GM12878 (cell line): ENCODE data around the gene AHCYL2. TPM values are rescaled to one million over a fixed set of nuclear protein-coding genes. Genes with fewer than 3 reads are reported as not detected.

Experiments
- ATAC-seq: fragments of 200-7000 bp; cut with Tn5 transposase; 3 replicates; pipeline ENCODE4 v1.9.1; 2020; ENCODE audit warnings: mild to moderate bottlenecking, moderate library complexity
- BruUV-seq: library from RNA; stranded (reverse); fragments of 400-500 nt; replicated peaks from 2 replicates; lab custom pipeline; 2021; lab: Mats Ljungman, UMichigan
- CTCF ChIA-PET: fragments of 300-600 bp; sonication (Branson Sonifier 250); formaldehyde crosslinking; extraction: SDS; loops from one replicate; lab custom pipeline; 2021; ENCODE audit warnings: inconsistent platforms; lab: Yijun Ruan, JAX
- POLR2A ChIA-PET: fragments of 350-600 bp; formaldehyde crosslinking; extraction: SDS; loops from one replicate; lab custom pipeline; 2021; ENCODE audit warnings: inconsistent platforms; lab: Charles Lee
- RAD21 ChIA-PET: fragments of 300-600 bp; sonication (Branson Sonifier 250); formaldehyde crosslinking; loops from one replicate; lab custom pipeline; 2023; ENCODE audit warnings: antibody characterized with exemption; ENCODE audit not compliant: unreplicated experiment; lab: Charles Lee
- SMC1A ChIA-PET: fragments of 300-600 bp; sonication (Branson Sonifier 250); formaldehyde crosslinking; loops from one replicate; lab custom pipeline; 2023; ENCODE audit not compliant: unreplicated experiment, uncharacterized antibody; lab: Charles Lee
- DNase-seq: peaks from one replicate; pipeline ENCODE4 v3.0.0-alpha.2; 2011; ENCODE audit warnings: low read depth, low spot score
- FAIRE-seq: peaks from 3 replicates; lab custom pipeline; 2011; peaks lifted over from hg19 to GRCh38; lab: Jason Lieb, UNC
- H2AFZ ChIP-seq: 2 replicates; pipeline ENCODE4 v1.6.0; 2011; ENCODE audit warnings: low read depth, low read length, control low read depth; ENCODE audit not compliant: control insufficient read depth
- H3K27ac ChIP-seq: 2 replicates; pipeline ENCODE4 v1.5.1; 2011; ENCODE audit warnings: control low read depth; ENCODE audit not compliant: control insufficient read depth, insufficient read depth
- H3K27me3 ChIP-seq, 2 experiments: replicated peaks in 1 of 2; 2 replicates each; pipeline versions ENCODE4 v1.6.0 to v1.6.1; 2011; ENCODE audit warnings: low read length in 1 of 2; ENCODE audit not compliant: control insufficient read depth in 2 of 2, insufficient read depth in 2 of 2
- H3K36me3 ChIP-seq, 2 experiments: 2 replicates each; pipeline ENCODE4 v1.5.1; 2011; ENCODE audit warnings: low read length in 1 of 2; ENCODE audit not compliant: control insufficient read depth in 2 of 2, insufficient read depth in 2 of 2
- H3K4me1 ChIP-seq: 2 replicates; pipeline ENCODE4 v1.6.1; 2011; ENCODE audit warnings: mild to moderate bottlenecking, low read length, moderate library complexity, mixed read lengths; ENCODE audit not compliant: control insufficient read depth, insufficient read depth
- H3K4me2 ChIP-seq: 2 replicates; pipeline ENCODE4 v1.6.0; 2011; ENCODE audit warnings: control low read depth; ENCODE audit not compliant: control insufficient read depth, insufficient read depth
- H3K4me3 ChIP-seq: fragments of 200-600 bp; sonication (generic); 2 replicates; pipeline ENCODE4 v1.5.1; 2016
- H3K79me2 ChIP-seq: 2 replicates; pipeline ENCODE4 v1.6.0; 2011; ENCODE audit warnings: low read length; ENCODE audit not compliant: control insufficient read depth, insufficient read depth
- H3K9ac ChIP-seq: 2 replicates; pipeline ENCODE4 v1.8.0; 2011; ENCODE audit warnings: low read length, control low read depth, mixed read lengths; ENCODE audit not compliant: control insufficient read depth, insufficient read depth
- H3K9me3 ChIP-seq: replicated peaks from 3 replicates; pipeline ENCODE4 v1.5.1; 2011; ENCODE audit warnings: mild to moderate bottlenecking, low read length; ENCODE audit not compliant: control insufficient read depth, insufficient read depth
- H4K20me1 ChIP-seq: 2 replicates; pipeline ENCODE4 v1.6.0; 2011; ENCODE audit not compliant: control insufficient read depth, insufficient read depth
- ELK1 ChIP-seq: IDR thresholded peaks from 2 replicates; pipeline ENCODE4 v1.6.1; 2012; ENCODE audit warnings: low read depth, low read length, improper control_type of control experiment
- JUND ChIP-seq: IDR thresholded peaks from 2 replicates; pipeline ENCODE4 v1.6.1; 2012; ENCODE audit warnings: low read depth, mild to moderate bottlenecking, low read length, improper control_type of control experiment, moderate library complexity
- LARP7 ChIP-seq: fragments of 450-650 bp; IDR thresholded peaks from 2 replicates; pipeline ENCODE4 v1.6.1; 2017; ENCODE audit warnings: mild to moderate bottlenecking
- MLLT1 ChIP-seq: fragments of 450-650 bp; IDR thresholded peaks from 2 replicates; pipeline ENCODE4 v1.6.1; 2016; ENCODE audit warnings: mild to moderate bottlenecking
- NFYB ChIP-seq: IDR thresholded peaks from 2 replicates; pipeline ENCODE4 v1.6.1; 2011; ENCODE audit warnings: low read depth, mild to moderate bottlenecking, low read length, improper control_type of control experiment, moderate library complexity; ENCODE audit not compliant: insufficient read depth
- NR2C2 ChIP-seq: IDR thresholded peaks from 2 replicates; pipeline ENCODE4 v1.6.1; 2011; ENCODE audit warnings: borderline replicate concordance, low read depth; ENCODE audit not compliant: control insufficient read depth, insufficient read length
- PBX3 ChIP-seq: IDR thresholded peaks from 2 replicates; pipeline ENCODE4 v1.6.1; 2011; ENCODE audit warnings: mild to moderate bottlenecking, low read depth, low read length, moderate library complexity; ENCODE audit not compliant: insufficient replicate concordance
- POLR2A ChIP-seq: IDR thresholded peaks from 2 replicates; pipeline ENCODE4 v1.6.1; 2011; ENCODE audit warnings: low read depth, mild to moderate bottlenecking, low read length
- POLR2AphosphoS5 ChIP-seq: IDR thresholded peaks from 2 replicates; pipeline ENCODE4 v1.6.1; 2011; ENCODE audit warnings: mild to moderate bottlenecking, low read length, inconsistent platforms
- RFX5 ChIP-seq: IDR thresholded peaks from 2 replicates; pipeline ENCODE4 v1.6.1; 2011; ENCODE audit warnings: low read depth, low read length, improper control_type of control experiment
- SMAD1 ChIP-seq: fragments of 450-650 bp; IDR thresholded peaks from 2 replicates; pipeline ENCODE4 v1.6.1; 2018; ENCODE audit warnings: mild to moderate bottlenecking, low read depth; ENCODE audit not compliant: partially characterized antibody
- SREBF1 ChIP-seq: IDR thresholded peaks from 2 replicates; pipeline ENCODE4 v1.6.1; 2012; ENCODE audit warnings: mild to moderate bottlenecking, low read length
- USF2 ChIP-seq: IDR thresholded peaks from 2 replicates; pipeline ENCODE4 v1.6.1; 2011; ENCODE audit warnings: low read depth, low read length, improper control_type of control experiment, borderline replicate concordance
- ZNF207 ChIP-seq: fragments of 450-650 bp; IDR thresholded peaks from 2 replicates; pipeline ENCODE4 v1.6.1; 2014; ENCODE audit warnings: antibody characterized with exemption, mild to moderate bottlenecking, borderline replicate concordance
- WGBS: methylation state at CpG from one replicate; pipeline ENCODE4 v1.1.6; 2016; ENCODE audit warnings: low lambda C conversion rate; ENCODE audit not compliant: insufficient replicate concordance, insufficient coverage; ENCODE audit errors: missing lambda C conversion rate; 5-methylcytosine and 5-hydroxymethylcytosine counted together
- in situ Hi-C: fragments of 300-500 bp; cut with MboI; formaldehyde crosslinking; loops from 9 replicates; pipeline ENCODE4 v1.14.3; 2018; ENCODE audit warnings: mixed read lengths
- intact Hi-C: fragments of 100-400 bp; cut with micrococcal nuclease; formaldehyde crosslinking; loops from one replicate; pipeline ENCODE4 v1.14.2; 2022; ENCODE audit not compliant: unreplicated experiment
- polyA plus RNA-seq, 11 experiments: library from polyadenylated mRNA; depleted of rRNA in 4 of 11; unstranded in 6 of 11; stranded (reverse) in 5 of 11; fragments of >200 nt; fragmentation: Nextera tagmentation in 4 of 11; fragmentation: Illumina TruSeq in 1 of 11; extraction: Ambion mirVana in 4 of 11; extraction: Trizol in 1 of 11; gene quantifications; 1 replicate in 1 of 11; 2 replicates in 10 of 11; pipeline versions ENCODE4 v1.2.1 to v1.2.3, GENCODE V29; 2011 to 2016; ENCODE audit warnings: inconsistent platforms in 2 of 11, missing spikeins in 2 of 11, low read depth in 1 of 11
- total RNA-seq, 4 experiments: library from RNA; depleted of rRNA in 3 of 4; stranded (reverse); fragments of >200 nt in 3 of 4; fragmentation: Illumina TruSeq in 1 of 4; extraction: Trizol in 1 of 4; gene quantifications; 2 replicates each; pipeline versions ENCODE4 v1.2.1 to v1.2.3, GENCODE V29; 2013 to 2021

The AHCYL2 gene
- total and polyA plus RNA-seq, 10 of the 15 experiments (the other 5 are each of a cell fraction or from before 2014, with no cell fraction given): 1.7 to 29.1 (median 5.4) TPM

GRCh38 chr7:129426482-129426881 is 201.7 kb downstream of the AHCYL2 start:
- Histone ChIP-seq H3K4me2 (no peak overlapping the region), H3K36me3 (no peaks in the 10 kb centered on the region), H3K9ac (no peak overlapping the region), H4K20me1 (no peaks in the 10 kb centered on the region), H3K4me3 (no peak overlapping the region), H3K79me2 (no peaks in the 10 kb centered on the region), H3K27me3 (no peaks in the 10 kb centered on the region), H2AFZ (no peak overlapping the region), H3K27ac (no peak overlapping the region), H3K4me1 (no peaks in the 10 kb centered on the region), H3K9me3 (no peaks in the 10 kb centered on the region)
- ChIA-PET SMC1A (interaction anchor here (0.9 to 2.0 kb wide), 2 partner anchors 9 to 41 kb away, joined by 3 to 8 read pairs; no protein-coding TSS in a partner anchor), RAD21 (interaction anchor here (1.2 kb wide), 2 partner anchors 8 to 56 kb away, joined by 3 read pairs; partner anchors contain the start of gene STRIP2), POLR2A (no interaction called here), CTCF (interaction anchor here (1.0 kb wide), 1 partner anchor 208 kb away, joined by 3 read pairs; no protein-coding TSS in a partner anchor)
- no peak for ATAC-seq
- intact Hi-C loops: no loop called here
- no peak for TF ChIP-seq ZNF207
- in situ Hi-C loops: no loop called here
- DNase-seq: no peak
- no peak for FAIRE-seq
- BruUV-seq: no TSS peak

- ChIA-PET SMC1A (no interaction called here), RAD21 (no interaction called here), CTCF (no interaction called here), POLR2A (no interaction called here)
- no peak overlapping the region for H3K4me2 ChIP-seq
- H4K20me1 ChIP-seq: no peaks in the 10 kb centered on the region
- DNase-seq (no peak), ATAC-seq (no peak), FAIRE-seq (no peak)
- H2AFZ ChIP-seq: no peak overlapping the region
- 35% methylated on average over 2 of the region's 2 CpGs for WGBS
- H3K27me3 ChIP-seq: no peaks in the 10 kb centered on the region
- no peaks in the 10 kb centered on the region for H3K4me1 ChIP-seq
- no peaks in the 10 kb centered on the region for H3K36me3 ChIP-seq
- no peak overlapping the region for H3K4me3 ChIP-seq
- no peaks in the 10 kb centered on the region for H3K79me2 ChIP-seq
- H3K27ac ChIP-seq: no peak overlapping the region
- in situ Hi-C loops: no loop called here
- intact Hi-C loops: no loop called here
- no peaks in the 10 kb centered on the region for H3K9me3 ChIP-seq
- H3K9ac ChIP-seq: no peak overlapping the region
- no TSS peak for BruUV-seq
- no peak for TF ChIP-seq SMAD1
- no peak for TF ChIP-seq PBX3
- no peak for TF ChIP-seq NR2C2
- no peak for TF ChIP-seq LARP7
- TF ChIP-seq USF2: no peak
- no peak for TF ChIP-seq POLR2A
- no peak for TF ChIP-seq NFYB
- TF ChIP-seq ELK1: no peak
- TF ChIP-seq JUND: no peak
- no peak for TF ChIP-seq RFX5
- TF ChIP-seq SREBF1: no peak
- no peak for TF ChIP-seq POLR2AphosphoS5
- no peak for TF ChIP-seq MLLT1
Measured at GRCh38 chr7:129427526-129428045, 202.8 kb downstream of the AHCYL2 start.
